NCI-H526 (cell line): ENCODE results near the gene CADM2.
A peak's percentile ranks its signal among the peaks of the same experiment; 100 is the strongest.

Experiments used
- DNase-seq, 2 experiments: peaks; one replicate each; lab custom pipeline; 2025; lab: John Stamatoyannopoulos, UW

CADM2 gene

GRCh38 chr3:85321892-85322291, 363.1 kb downstream of the CADM2 start:
- DNase-seq: no peak

- DNase-seq: no peak
Measured at GRCh38 chr3:85330071-85330470, 371.3 kb downstream of the CADM2 start.

- DNase-seq: no peak
Measured at GRCh38 chr3:85337895-85338294, 379.1 kb downstream of the CADM2 start.

GRCh38 chr3:85342915-85343314, 384.1 kb downstream of the CADM2 start:
- peak; percentile 4 to 65 for DNase-seq

- no peak for DNase-seq
Measured at GRCh38 chr3:85355572-85355971, 396.8 kb downstream of the CADM2 start.

- peak; percentile 10 to 62 for DNase-seq
Measured at GRCh38 chr3:85360742-85361387, 402.1 kb downstream of the CADM2 start.

GRCh38 chr3:85364296-85364909, 405.6 kb downstream of the CADM2 start:
- DNase-seq: no peak

GRCh38 chr3:85370341-85370740, 411.6 kb downstream of the CADM2 start:
- no peak for DNase-seq

- no peak for DNase-seq
Measured at GRCh38 chr3:85376131-85376530, 417.3 kb downstream of the CADM2 start.

- no peak for DNase-seq
Measured at GRCh38 chr3:85377115-85377514, 418.3 kb downstream of the CADM2 start.

- no peak for DNase-seq
Measured at GRCh38 chr3:85384372-85384771, 425.6 kb downstream of the CADM2 start.

GRCh38 chr3:85387913-85388505, 429.2 kb downstream of the CADM2 start:
- DNase-seq: no peak

- DNase-seq: no peak
Measured at GRCh38 chr3:85394424-85394823, 435.6 kb downstream of the CADM2 start.

GRCh38 chr3:85397434-85397833, 438.6 kb downstream of the CADM2 start:
- no peak for DNase-seq

GRCh38 chr3:85426121-85426520, 467.3 kb downstream of the CADM2 start:
- no peak for DNase-seq

- DNase-seq: no peak
Measured at GRCh38 chr3:85427467-85427866, 468.7 kb downstream of the CADM2 start.

- no peak for DNase-seq
Measured at GRCh38 chr3:85432081-85432480, 473.3 kb downstream of the CADM2 start.

- DNase-seq: no peak
Measured at GRCh38 chr3:85433319-85433718, 474.5 kb downstream of the CADM2 start.

GRCh38 chr3:85455561-85456200, 496.9 kb downstream of the CADM2 start:
- no peak for DNase-seq

- DNase-seq: no peak
Measured at GRCh38 chr3:85474241-85474640, 515.5 kb downstream of the CADM2 start.

GRCh38 chr3:85475346-85475745, 516.6 kb downstream of the CADM2 start:
- no peak for DNase-seq

- no peak for DNase-seq
Measured at GRCh38 chr3:85476891-85477495, 518.2 kb downstream of the CADM2 start.
